SKM-1 treated with dmso at 0.1 percent for 144 hours (cell line): ENCODE measurements around the gene XRCC5.
"Not testable (repeated sequence)": the region's sequence is repeated elsewhere in the genome, so short reads cannot be mapped to it uniquely, and the experiment has no call there.

Source experiments
- DNase-seq: peaks from one replicate; lab custom pipeline; 2025; ENCODE audit not compliant: unreplicated experiment; lab: John Stamatoyannopoulos, UW

XRCC5 gene

GRCh38 chr2:216116418-216116817, 7.3 kb downstream of the XRCC5 start:
- no peak for DNase-seq

GRCh38 chr2:216117561-216118340, 8.6 kb downstream of the XRCC5 start:
- no peak for DNase-seq

- no peak for DNase-seq
Measured at GRCh38 chr2:216118474-216118873, 9.3 kb downstream of the XRCC5 start.

- DNase-seq, result no peak
Measured at GRCh38 chr2:216119146-216119545, 10.0 kb downstream of the XRCC5 start.

- no peak for DNase-seq
Measured at GRCh38 chr2:216119986-216120385, 10.8 kb downstream of the XRCC5 start.

GRCh38 chr2:216121255-216121654, 12.1 kb downstream of the XRCC5 start:
- no peak for DNase-seq

- DNase-seq, result no peak
Measured at GRCh38 chr2:216126943-216127342, 17.8 kb downstream of the XRCC5 start.

GRCh38 chr2:216130346-216130971, 21.3 kb downstream of the XRCC5 start:
- DNase-seq, result no peak

GRCh38 chr2:216131175-216131926, 22.2 kb downstream of the XRCC5 start:
- DNase-seq, result no peak

- no peak for DNase-seq
Measured at GRCh38 chr2:216132585-216132984, 23.4 kb downstream of the XRCC5 start.

GRCh38 chr2:216133397-216133796, 24.2 kb downstream of the XRCC5 start:
- no peak for DNase-seq

GRCh38 chr2:216134958-216135541, 25.9 kb downstream of the XRCC5 start:
- DNase-seq, result no peak

GRCh38 chr2:216139884-216140283, 30.7 kb downstream of the XRCC5 start:
- no peak for DNase-seq

GRCh38 chr2:216141516-216141915, 32.4 kb downstream of the XRCC5 start:
- DNase-seq, result not testable (repeated sequence)

- no peak for DNase-seq
Measured at GRCh38 chr2:216142540-216142939, 33.4 kb downstream of the XRCC5 start.

- DNase-seq, result no peak
Measured at GRCh38 chr2:216144372-216144771, 35.2 kb downstream of the XRCC5 start.

- no peak for DNase-seq
Measured at GRCh38 chr2:216144857-216145256, 35.7 kb downstream of the XRCC5 start.

GRCh38 chr2:216146573-216146972, 37.4 kb downstream of the XRCC5 start:
- no peak for DNase-seq

GRCh38 chr2:216147172-216148131, 38.3 kb downstream of the XRCC5 start:
- DNase-seq, result no peak

GRCh38 chr2:216148983-216149382, 39.8 kb downstream of the XRCC5 start:
- DNase-seq, result no peak
